Mesothelial cell of epicardium (in vitro differentiated cells): Measurements from ENCODE around the gene KLHDC2. TPM values are rescaled to one million over a fixed set of nuclear protein-coding genes. Genes with fewer than 3 reads are reported as not detected.
"Not testable (repeated sequence)": the region's sequence is repeated elsewhere in the genome, so short reads cannot be mapped to it uniquely, and the experiment has no call there.

Source experiments
- DNase-seq, 2 experiments: peaks; one replicate each; pipeline ENCODE4 v3.0.0; 2021; ENCODE audit warnings: low spot score in 2 of 2; ENCODE audit not compliant: unreplicated experiment in 2 of 2
- H3K27ac Mint-ChIP-seq: 2 replicates; pipeline ENCODE4 v1.8.0; 2021; ENCODE audit warnings: mixed read lengths
- H3K27me3 Mint-ChIP-seq: 2 replicates; pipeline ENCODE4 v1.8.0; 2021; ENCODE audit warnings: low read depth, mixed read lengths
- H3K36me3 Mint-ChIP-seq: 2 replicates; pipeline ENCODE4 v1.8.0; 2021; ENCODE audit warnings: mixed read lengths
- H3K4me1 Mint-ChIP-seq: 2 replicates; pipeline ENCODE4 v1.8.0; 2021; ENCODE audit warnings: mixed read lengths
- H3K4me3 Mint-ChIP-seq: 2 replicates; pipeline ENCODE4 v1.8.0; 2021; ENCODE audit warnings: mild to moderate bottlenecking, moderate library complexity, mixed read lengths
- H3K9me3 Mint-ChIP-seq: 2 replicates; pipeline ENCODE4 v1.8.0; 2021; ENCODE audit warnings: mixed read lengths
- CTCF ChIP-seq: fragments of 200-600 bp; sonication (generic); IDR thresholded peaks from one replicate; pipeline ENCODE4 v1.5.0; 2021; ENCODE audit warnings: antibody characterized with exemption; ENCODE audit not compliant: unreplicated experiment
- total RNA-seq: library from RNA; stranded (reverse); gene quantifications from 3 replicates; pipeline ENCODE4 v1.2.1, GENCODE V29; 2021

Gene KLHDC2
- total RNA-seq, 1 donor from 2014 or later, result 60.2 TPM

GRCh38 chr14:49774106-49774505, 6.2 kb downstream of the KLHDC2 start:
- H3K27me3 Mint-ChIP-seq, result no peaks in the 10 kb centered on the region
- no peak overlapping the region for H3K27ac Mint-ChIP-seq
- no peak overlapping the region for H3K4me3 Mint-ChIP-seq
- H3K9me3 Mint-ChIP-seq, result no peaks in the 10 kb centered on the region
- no peak for DNase-seq
- no peak for TF ChIP-seq CTCF
- H3K36me3 Mint-ChIP-seq, result peaks cover 22% of the 10 kb centered on the region
- peaks cover 19% of the 10 kb centered on the region for H3K4me1 Mint-ChIP-seq

- Mint-ChIP-seq H3K4me3 (no peak overlapping the region), H3K27me3 (no peaks in the 10 kb centered on the region), H3K36me3 (peaks cover 43% of the 10 kb centered on the region), H3K9me3 (no peaks in the 10 kb centered on the region), H3K27ac (no peak overlapping the region), H3K4me1 (no peaks in the 10 kb centered on the region)
- TF ChIP-seq CTCF, result no peak
- DNase-seq, result no peak
Measured at GRCh38 chr14:49778421-49778820, 10.5 kb downstream of the KLHDC2 start.

- not testable (repeated sequence) for H3K27me3 Mint-ChIP-seq, H3K4me1 Mint-ChIP-seq, H3K27ac Mint-ChIP-seq
Measured at GRCh38 chr14:49781040-49781439, 13.1 kb downstream of the KLHDC2 start.

GRCh38 chr14:49783394-49784014, 15.6 kb downstream of the KLHDC2 start:
- no peaks in the 10 kb centered on the region for H3K9me3 Mint-ChIP-seq
- H3K4me3 Mint-ChIP-seq, result no peak overlapping the region
- no peak for DNase-seq
- TF ChIP-seq CTCF, result no peak
- H3K4me1 Mint-ChIP-seq, result no peaks in the 10 kb centered on the region
- H3K27me3 Mint-ChIP-seq, result no peaks in the 10 kb centered on the region
- no peak overlapping the region for H3K27ac Mint-ChIP-seq
- H3K36me3 Mint-ChIP-seq, result peaks cover 54% of the 10 kb centered on the region

More at GRCh38 chr14:49781040-49781439, 13.1 kb downstream of the KLHDC2 start:
- not testable (repeated sequence) for DNase-seq, H3K9me3 Mint-ChIP-seq, H3K4me3 Mint-ChIP-seq
- peaks cover 48% of the 10 kb centered on the region for H3K36me3 Mint-ChIP-seq

GRCh38 chr14:49786315-49786714, 18.4 kb downstream of the KLHDC2 start:
- H3K4me3 Mint-ChIP-seq, result no peak overlapping the region
- H3K27me3 Mint-ChIP-seq, result no peaks in the 10 kb centered on the region
- TF ChIP-seq CTCF, result no peak
- DNase-seq, result no peak
- no peaks in the 10 kb centered on the region for H3K4me1 Mint-ChIP-seq
- H3K9me3 Mint-ChIP-seq, result no peaks in the 10 kb centered on the region
- H3K27ac Mint-ChIP-seq, result no peak overlapping the region
- peaks cover 56% of the 10 kb centered on the region for H3K36me3 Mint-ChIP-seq

- DNase-seq, result no peak
- no peaks in the 10 kb centered on the region for H3K4me1 Mint-ChIP-seq
- H3K36me3 Mint-ChIP-seq, result peaks cover 55% of the 10 kb centered on the region
Measured at GRCh38 chr14:49792618-49793017, 24.7 kb downstream of the KLHDC2 start.

More at GRCh38 chr14:49792618-49793017, 24.7 kb downstream of the KLHDC2 start:
- Mint-ChIP-seq H3K4me3 (no peak overlapping the region), H3K9me3 (no peaks in the 10 kb centered on the region), H3K27me3 (no peaks in the 10 kb centered on the region), H3K27ac (no peak overlapping the region)
- no peak for TF ChIP-seq CTCF
